K562 (cell line): ENCODE results near the gene TNNT1. TPM values are rescaled to one million over a fixed set of nuclear protein-coding genes. Genes with fewer than 3 reads are reported as not detected.

Experiments
- KLF6 ChIP-seq: fragments of 250-450 bp; sonication (Bioruptor Pico); IDR thresholded peaks from 2 replicates; pipeline ENCODE4 v1.4.0; 2020; ENCODE audit warnings: mild to moderate bottlenecking, moderate library complexity, borderline replicate concordance
- polyA plus RNA-seq, 8 experiments: library from polyadenylated mRNA; depleted of rRNA in 4 of 8; stranded (reverse) in 5 of 8; unstranded in 3 of 8; fragments of >200 nt; fragmentation: Nextera tagmentation in 2 of 8; fragmentation: Illumina TruSeq in 1 of 8; extraction: Ambion mirVana in 2 of 8; extraction: Trizol in 1 of 8; gene quantifications; 2 replicates each; pipeline versions ENCODE4 v1.2.1 to v1.2.3, GENCODE V29; 2011 to 2014; ENCODE audit warnings: inconsistent platforms in 1 of 8, missing spikeins in 1 of 8
- total RNA-seq, 7 experiments: library from RNA; depleted of rRNA in 6 of 7; stranded (reverse); fragments of >200 nt in 6 of 7; fragmentation: Illumina TruSeq in 2 of 7; extraction: Trizol in 2 of 7; gene quantifications; 2 replicates each; pipeline versions ENCODE4 v1.2.1 to v1.2.3, GENCODE V29; 2011 to 2021; ENCODE audit warnings: low replicate concordance in 1 of 7
- TF ChIP-seq, protein P1 (sequence below): fragments of 200-600 bp; sonication (generic); IDR thresholded peaks from one replicate; pipeline ENCODE4 v1.6.1; 2012; ENCODE audit warnings: mild to moderate bottlenecking, low read depth, low read length, inconsistent platforms
- TF ChIP-seq, protein P2 (sequence below): fragments of 450-650 bp; IDR thresholded peaks from 2 replicates; pipeline ENCODE4 v1.6.1; 2016; ENCODE audit warnings: low read depth

Gene TNNT1
- total and polyA plus RNA-seq, 9 of the 15 experiments (the other 6 are each of a cell fraction or from before 2014, with no cell fraction given): 31.8 to 390 (median 227) TPM

GRCh38 chr19:55117663-55118391 lies 31.2 kb downstream of the TNNT1 start (continued):
- TF ChIP-seq, protein P1, sequence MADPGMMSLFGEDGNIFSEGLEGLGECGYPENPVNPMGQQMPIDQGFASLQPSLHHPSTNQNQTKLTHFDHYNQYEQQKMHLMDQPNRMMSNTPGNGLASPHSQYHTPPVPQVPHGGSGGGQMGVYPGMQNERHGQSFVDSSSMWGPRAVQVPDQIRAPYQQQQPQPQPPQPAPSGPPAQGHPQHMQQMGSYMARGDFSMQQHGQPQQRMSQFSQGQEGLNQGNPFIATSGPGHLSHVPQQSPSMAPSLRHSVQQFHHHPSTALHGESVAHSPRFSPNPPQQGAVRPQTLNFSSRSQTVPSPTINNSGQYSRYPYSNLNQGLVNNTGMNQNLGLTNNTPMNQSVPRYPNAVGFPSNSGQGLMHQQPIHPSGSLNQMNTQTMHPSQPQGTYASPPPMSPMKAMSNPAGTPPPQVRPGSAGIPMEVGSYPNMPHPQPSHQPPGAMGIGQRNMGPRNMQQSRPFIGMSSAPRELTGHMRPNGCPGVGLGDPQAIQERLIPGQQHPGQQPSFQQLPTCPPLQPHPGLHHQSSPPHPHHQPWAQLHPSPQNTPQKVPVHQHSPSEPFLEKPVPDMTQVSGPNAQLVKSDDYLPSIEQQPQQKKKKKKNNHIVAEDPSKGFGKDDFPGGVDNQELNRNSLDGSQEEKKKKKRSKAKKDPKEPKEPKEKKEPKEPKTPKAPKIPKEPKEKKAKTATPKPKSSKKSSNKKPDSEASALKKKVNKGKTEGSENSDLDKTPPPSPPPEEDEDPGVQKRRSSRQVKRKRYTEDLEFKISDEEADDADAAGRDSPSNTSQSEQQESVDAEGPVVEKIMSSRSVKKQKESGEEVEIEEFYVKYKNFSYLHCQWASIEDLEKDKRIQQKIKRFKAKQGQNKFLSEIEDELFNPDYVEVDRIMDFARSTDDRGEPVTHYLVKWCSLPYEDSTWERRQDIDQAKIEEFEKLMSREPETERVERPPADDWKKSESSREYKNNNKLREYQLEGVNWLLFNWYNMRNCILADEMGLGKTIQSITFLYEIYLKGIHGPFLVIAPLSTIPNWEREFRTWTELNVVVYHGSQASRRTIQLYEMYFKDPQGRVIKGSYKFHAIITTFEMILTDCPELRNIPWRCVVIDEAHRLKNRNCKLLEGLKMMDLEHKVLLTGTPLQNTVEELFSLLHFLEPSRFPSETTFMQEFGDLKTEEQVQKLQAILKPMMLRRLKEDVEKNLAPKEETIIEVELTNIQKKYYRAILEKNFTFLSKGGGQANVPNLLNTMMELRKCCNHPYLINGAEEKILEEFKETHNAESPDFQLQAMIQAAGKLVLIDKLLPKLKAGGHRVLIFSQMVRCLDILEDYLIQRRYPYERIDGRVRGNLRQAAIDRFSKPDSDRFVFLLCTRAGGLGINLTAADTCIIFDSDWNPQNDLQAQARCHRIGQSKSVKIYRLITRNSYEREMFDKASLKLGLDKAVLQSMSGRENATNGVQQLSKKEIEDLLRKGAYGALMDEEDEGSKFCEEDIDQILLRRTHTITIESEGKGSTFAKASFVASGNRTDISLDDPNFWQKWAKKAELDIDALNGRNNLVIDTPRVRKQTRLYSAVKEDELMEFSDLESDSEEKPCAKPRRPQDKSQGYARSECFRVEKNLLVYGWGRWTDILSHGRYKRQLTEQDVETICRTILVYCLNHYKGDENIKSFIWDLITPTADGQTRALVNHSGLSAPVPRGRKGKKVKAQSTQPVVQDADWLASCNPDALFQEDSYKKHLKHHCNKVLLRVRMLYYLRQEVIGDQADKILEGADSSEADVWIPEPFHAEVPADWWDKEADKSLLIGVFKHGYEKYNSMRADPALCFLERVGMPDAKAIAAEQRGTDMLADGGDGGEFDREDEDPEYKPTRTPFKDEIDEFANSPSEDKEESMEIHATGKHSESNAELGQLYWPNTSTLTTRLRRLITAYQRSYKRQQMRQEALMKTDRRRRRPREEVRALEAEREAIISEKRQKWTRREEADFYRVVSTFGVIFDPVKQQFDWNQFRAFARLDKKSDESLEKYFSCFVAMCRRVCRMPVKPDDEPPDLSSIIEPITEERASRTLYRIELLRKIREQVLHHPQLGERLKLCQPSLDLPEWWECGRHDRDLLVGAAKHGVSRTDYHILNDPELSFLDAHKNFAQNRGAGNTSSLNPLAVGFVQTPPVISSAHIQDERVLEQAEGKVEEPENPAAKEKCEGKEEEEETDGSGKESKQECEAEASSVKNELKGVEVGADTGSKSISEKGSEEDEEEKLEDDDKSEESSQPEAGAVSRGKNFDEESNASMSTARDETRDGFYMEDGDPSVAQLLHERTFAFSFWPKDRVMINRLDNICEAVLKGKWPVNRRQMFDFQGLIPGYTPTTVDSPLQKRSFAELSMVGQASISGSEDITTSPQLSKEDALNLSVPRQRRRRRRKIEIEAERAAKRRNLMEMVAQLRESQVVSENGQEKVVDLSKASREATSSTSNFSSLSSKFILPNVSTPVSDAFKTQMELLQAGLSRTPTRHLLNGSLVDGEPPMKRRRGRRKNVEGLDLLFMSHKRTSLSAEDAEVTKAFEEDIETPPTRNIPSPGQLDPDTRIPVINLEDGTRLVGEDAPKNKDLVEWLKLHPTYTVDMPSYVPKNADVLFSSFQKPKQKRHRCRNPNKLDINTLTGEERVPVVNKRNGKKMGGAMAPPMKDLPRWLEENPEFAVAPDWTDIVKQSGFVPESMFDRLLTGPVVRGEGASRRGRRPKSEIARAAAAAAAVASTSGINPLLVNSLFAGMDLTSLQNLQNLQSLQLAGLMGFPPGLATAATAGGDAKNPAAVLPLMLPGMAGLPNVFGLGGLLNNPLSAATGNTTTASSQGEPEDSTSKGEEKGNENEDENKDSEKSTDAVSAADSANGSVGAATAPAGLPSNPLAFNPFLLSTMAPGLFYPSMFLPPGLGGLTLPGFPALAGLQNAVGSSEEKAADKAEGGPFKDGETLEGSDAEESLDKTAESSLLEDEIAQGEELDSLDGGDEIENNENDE: no peak
- no peak for TF ChIP-seq KLF6 (CRISPR knock-in tag)
- TF ChIP-seq, protein P2, sequence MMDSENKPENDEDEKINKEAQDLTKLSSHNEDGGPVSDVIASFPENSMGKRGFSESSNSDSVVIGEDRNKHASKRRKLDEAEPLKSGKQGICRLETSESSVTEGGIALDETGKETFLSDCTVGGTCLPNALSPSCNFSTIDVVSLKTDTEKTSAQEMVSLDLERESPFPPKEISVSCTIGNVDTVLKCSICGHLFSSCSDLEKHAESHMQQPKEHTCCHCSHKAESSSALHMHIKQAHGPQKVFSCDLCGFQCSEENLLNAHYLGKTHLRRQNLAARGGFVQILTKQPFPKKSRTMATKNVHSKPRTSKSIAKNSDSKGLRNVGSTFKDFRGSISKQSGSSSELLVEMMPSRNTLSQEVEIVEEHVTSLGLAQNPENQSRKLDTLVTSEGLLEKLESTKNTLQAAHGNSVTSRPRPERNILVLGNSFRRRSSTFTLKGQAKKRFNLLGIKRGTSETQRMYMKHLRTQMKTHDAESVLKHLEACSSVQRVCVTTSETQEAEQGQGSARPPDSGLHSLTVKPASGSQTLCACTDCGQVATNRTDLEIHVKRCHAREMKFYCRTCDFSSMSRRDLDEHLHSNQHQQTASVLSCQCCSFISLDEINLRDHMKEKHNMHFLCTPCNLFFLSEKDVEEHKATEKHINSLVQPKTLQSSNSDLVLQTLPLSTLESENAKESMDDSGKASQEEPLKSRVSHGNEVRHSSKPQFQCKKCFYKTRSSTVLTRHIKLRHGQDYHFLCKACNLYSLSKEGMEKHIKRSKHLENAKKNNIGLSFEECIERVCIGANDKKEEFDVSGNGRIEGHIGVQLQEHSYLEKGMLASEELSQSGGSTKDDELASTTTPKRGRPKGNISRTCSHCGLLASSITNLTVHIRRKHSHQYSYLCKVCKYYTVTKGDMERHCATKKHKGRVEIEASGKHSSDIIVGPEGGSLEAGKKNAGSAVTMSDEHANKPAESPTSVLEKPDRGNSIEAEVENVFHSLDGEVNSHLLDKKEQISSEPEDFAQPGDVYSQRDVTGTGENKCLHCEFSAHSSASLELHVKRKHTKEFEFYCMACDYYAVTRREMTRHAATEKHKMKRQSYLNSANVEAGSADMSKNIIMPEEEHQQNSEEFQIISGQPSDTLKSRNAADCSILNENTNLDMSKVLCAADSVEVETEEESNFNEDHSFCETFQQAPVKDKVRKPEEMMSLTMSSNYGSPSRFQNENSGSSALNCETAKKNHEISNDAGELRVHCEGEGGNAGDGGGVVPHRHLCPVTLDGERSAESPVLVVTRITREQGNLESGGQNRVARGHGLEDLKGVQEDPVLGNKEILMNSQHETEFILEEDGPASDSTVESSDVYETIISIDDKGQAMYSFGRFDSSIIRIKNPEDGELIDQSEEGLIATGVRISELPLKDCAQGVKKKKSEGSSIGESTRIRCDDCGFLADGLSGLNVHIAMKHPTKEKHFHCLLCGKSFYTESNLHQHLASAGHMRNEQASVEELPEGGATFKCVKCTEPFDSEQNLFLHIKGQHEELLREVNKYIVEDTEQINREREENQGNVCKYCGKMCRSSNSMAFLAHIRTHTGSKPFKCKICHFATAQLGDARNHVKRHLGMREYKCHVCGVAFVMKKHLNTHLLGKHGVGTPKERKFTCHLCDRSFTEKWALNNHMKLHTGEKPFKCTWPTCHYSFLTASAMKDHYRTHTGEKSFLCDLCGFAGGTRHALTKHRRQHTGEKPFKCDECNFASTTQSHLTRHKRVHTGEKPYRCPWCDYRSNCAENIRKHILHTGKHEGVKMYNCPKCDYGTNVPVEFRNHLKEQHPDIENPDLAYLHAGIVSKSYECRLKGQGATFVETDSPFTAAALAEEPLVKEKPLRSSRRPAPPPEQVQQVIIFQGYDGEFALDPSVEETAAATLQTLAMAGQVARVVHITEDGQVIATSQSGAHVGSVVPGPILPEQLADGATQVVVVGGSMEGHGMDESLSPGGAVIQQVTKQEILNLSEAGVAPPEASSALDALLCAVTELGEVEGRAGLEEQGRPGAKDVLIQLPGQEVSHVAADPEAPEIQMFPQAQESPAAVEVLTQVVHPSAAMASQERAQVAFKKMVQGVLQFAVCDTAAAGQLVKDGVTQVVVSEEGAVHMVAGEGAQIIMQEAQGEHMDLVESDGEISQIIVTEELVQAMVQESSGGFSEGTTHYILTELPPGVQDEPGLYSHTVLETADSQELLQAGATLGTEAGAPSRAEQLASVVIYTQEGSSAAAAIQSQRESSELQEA: no peak
